ENCODE results near the gene VAT1L.

VAT1L gene

DNA sequence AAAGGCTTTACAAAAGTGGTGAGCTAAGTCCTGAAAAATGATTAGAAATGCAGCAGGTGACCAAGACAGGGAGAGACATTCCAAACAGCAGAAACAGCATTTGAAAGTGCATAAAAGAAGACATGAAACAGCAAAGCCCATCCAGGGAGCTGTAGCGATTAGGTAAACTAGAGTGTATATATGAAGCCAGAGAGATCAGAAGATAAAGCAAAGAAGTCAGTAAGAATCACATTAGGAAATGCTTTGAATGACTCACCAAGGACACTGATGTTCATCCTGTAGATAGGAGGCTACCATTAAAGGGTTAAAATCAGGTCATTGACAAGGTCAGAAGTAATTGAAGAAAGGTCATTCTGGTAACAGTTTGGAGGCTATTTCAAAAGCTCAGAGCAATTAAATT is 27.6 kb upstream of the VAT1L start:
- DNase-seq, result no peak
- H3K36me3 Mint-ChIP-seq (ENCODE audit: low read depth), result no peaks in the 10 kb centered on the region

DNA sequence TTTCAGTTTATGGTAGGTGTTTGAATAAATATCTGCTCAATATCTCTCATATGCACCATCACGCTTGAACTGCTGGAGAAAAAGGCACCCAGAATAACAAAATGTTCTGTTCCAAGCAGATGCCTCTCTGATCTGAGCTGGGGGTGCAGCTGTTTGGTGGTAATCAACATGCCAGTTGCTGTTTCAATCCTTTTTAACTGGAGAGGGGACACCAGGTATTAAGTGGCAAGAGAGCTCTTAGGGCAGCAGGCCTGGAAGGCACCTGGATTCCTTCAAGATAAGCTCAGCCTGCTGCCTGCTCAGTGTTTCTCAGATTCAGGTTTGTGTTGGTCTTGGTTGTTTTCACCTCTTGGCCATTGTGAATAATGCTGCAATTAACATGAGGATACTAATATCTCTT is 27.2 kb upstream of the VAT1L start:
- TF ChIP-seq, protein P1, sequence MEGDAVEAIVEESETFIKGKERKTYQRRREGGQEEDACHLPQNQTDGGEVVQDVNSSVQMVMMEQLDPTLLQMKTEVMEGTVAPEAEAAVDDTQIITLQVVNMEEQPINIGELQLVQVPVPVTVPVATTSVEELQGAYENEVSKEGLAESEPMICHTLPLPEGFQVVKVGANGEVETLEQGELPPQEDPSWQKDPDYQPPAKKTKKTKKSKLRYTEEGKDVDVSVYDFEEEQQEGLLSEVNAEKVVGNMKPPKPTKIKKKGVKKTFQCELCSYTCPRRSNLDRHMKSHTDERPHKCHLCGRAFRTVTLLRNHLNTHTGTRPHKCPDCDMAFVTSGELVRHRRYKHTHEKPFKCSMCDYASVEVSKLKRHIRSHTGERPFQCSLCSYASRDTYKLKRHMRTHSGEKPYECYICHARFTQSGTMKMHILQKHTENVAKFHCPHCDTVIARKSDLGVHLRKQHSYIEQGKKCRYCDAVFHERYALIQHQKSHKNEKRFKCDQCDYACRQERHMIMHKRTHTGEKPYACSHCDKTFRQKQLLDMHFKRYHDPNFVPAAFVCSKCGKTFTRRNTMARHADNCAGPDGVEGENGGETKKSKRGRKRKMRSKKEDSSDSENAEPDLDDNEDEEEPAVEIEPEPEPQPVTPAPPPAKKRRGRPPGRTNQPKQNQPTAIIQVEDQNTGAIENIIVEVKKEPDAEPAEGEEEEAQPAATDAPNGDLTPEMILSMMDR (IDR thresholded peaks at IDR 0.05), result no peak
- peaks cover 11% of the 10 kb centered on the region for H3K27me3 Mint-ChIP-seq (ENCODE audit: low read depth, poor library complexity)
- H3K27ac Mint-ChIP-seq, result no peak overlapping the region
- H3K9me3 Mint-ChIP-seq, result no peaks in the 10 kb centered on the region
- H3K36me3 Mint-ChIP-seq (ENCODE audit: low read depth), result no peaks in the 10 kb centered on the region
- H3K4me1 Mint-ChIP-seq, result peaks cover 10% of the 10 kb centered on the region
- no peak overlapping the region for H3K4me3 Mint-ChIP-seq
- no peak for DNase-seq

More for the DNA sequence above, 27.6 kb upstream of the VAT1L start:
- no peaks in the 10 kb centered on the region for H3K9me3 Mint-ChIP-seq
- H3K27me3 Mint-ChIP-seq (ENCODE audit: low read depth, poor library complexity), result peaks cover 11% of the 10 kb centered on the region
- peaks cover 10% of the 10 kb centered on the region for H3K4me1 Mint-ChIP-seq
- TF ChIP-seq, protein P1 (IDR thresholded peaks at IDR 0.05), result no peak
- H3K27ac Mint-ChIP-seq, result no peak overlapping the region
- no peak overlapping the region for H3K4me3 Mint-ChIP-seq

DNA sequence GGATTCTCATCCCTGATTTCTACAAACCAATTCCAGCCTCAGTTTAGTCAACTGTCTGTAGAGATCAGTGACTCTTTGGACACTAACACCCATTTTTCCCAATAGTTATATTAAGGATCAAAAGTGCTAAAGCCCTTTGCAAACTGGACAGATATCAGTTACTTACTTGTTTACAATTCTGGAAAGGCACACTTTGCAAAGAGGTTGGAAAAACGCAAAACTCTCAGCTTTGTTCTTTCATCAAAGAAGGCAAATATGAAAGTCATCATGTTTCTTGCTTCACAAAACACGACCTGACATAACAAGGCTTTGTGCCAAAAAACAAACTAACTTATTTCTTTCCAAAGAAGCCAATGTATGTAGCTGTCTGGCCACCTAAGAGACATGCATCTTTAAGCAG is 26.1 kb upstream of the VAT1L start:
- Mint-ChIP-seq H3K4me3 (no peak overlapping the region), H3K27ac (no peak overlapping the region), H3K9me3 (no peaks in the 10 kb centered on the region), H3K27me3 (ENCODE audit: low read depth, poor library complexity) (peaks cover 8% of the 10 kb centered on the region), H3K36me3 (ENCODE audit: low read depth) (no peaks in the 10 kb centered on the region), H3K4me1 (peaks cover 10% of the 10 kb centered on the region)
- TF ChIP-seq, protein P1 (IDR thresholded peaks at IDR 0.05), result no peak
- DNase-seq, result no peak

DNA sequence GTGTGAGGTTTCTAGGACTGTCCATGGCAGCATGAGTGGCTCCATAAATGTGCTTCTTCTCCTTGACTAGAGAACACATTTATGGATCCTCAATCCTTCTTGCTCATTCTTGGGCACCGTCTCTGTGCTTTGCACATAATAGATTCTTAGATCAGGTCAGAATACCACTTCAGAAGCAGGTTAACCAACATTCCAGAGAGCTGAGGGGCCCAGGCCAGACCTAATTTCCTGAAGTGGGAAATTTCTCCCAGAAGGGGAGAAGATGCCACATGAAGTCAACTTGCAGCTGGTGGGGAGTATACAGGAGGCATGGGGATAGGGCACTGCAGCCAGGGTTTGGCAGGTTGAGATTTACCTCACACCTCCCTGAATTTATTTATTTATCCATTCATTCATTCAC is 24.4 kb upstream of the VAT1L start:
- TF ChIP-seq, protein P1 (IDR thresholded peaks at IDR 0.05), result no peak

DNA sequence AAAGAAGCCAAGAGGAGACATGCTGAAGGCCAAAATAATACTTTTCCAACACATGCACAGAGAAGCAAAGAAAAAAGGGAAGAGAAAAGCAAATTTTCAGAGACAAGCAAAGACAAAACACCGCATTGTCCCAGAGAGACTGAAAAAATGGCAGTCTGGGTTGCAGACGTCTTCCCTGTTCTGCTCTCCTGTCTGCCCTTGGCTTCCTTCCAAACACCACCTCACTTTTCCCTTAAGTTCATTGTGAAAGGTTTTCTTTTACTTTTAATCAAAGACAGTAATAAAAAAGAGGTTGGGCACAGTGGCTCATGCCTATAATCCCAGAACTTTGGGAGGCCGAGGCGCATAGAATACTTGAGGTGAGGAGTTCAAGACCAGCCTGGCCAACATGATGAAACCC is 21.2 kb upstream of the VAT1L start:
- Mint-ChIP-seq H3K4me1 (no peaks in the 10 kb centered on the region), H3K27ac (no peak overlapping the region), H3K27me3 (ENCODE audit: low read depth, poor library complexity) (peaks cover 13% of the 10 kb centered on the region), H3K9me3 (no peaks in the 10 kb centered on the region), H3K36me3 (ENCODE audit: low read depth) (no peaks in the 10 kb centered on the region), H3K4me3 (no peak overlapping the region)
- DNase-seq, result no peak
- TF ChIP-seq, protein P1 (IDR thresholded peaks at IDR 0.05), result no peak

More for the DNA sequence above, 24.4 kb upstream of the VAT1L start:
- Mint-ChIP-seq H3K9me3 (no peaks in the 10 kb centered on the region), H3K27me3 (ENCODE audit: low read depth, poor library complexity) (peaks cover 11% of the 10 kb centered on the region), H3K27ac (no peak overlapping the region), H3K4me1 (peaks cover 10% of the 10 kb centered on the region), H3K4me3 (no peak overlapping the region), H3K36me3 (ENCODE audit: low read depth) (no peaks in the 10 kb centered on the region)
- DNase-seq, result no peak

DNA sequence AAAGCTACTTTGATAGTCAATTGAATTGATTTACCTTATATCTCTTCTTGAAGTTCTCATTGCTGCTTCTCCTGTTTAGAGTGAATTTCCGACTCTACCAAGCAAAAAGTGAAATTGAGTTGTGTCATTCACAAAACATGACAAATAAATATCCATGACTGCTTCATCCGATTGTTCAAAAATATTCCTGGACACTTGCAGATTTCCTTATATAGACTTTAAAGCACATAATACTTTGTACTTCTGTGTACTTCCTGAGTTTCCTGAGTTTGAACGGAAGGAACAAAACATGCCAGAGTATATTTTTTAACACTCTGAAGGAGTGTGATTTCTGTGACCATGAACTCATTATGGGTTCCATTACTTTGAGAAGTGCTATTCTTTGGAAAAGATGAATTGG is 20.5 kb upstream of the VAT1L start:
- Mint-ChIP-seq H3K4me1 (no peaks in the 10 kb centered on the region), H3K4me3 (no peak overlapping the region), H3K27me3 (ENCODE audit: low read depth, poor library complexity) (peaks cover 13% of the 10 kb centered on the region), H3K27ac (no peak overlapping the region), H3K9me3 (no peaks in the 10 kb centered on the region), H3K36me3 (ENCODE audit: low read depth) (no peaks in the 10 kb centered on the region)
- TF ChIP-seq, protein P1 (IDR thresholded peaks at IDR 0.05), result no peak
- no peak for DNase-seq
